GM21423 (cell line): Measurements from ENCODE around the gene KRT6C.

ENCODE experiments used
- ATAC-seq: cut with Tn5 transposase; IDR thresholded peaks from one replicate; pipeline ENCODE4 v1.9.1; 2021; ENCODE audit warnings: mild to moderate bottlenecking, moderate library complexity; ENCODE audit not compliant: unreplicated experiment

The KRT6C gene

DNA sequence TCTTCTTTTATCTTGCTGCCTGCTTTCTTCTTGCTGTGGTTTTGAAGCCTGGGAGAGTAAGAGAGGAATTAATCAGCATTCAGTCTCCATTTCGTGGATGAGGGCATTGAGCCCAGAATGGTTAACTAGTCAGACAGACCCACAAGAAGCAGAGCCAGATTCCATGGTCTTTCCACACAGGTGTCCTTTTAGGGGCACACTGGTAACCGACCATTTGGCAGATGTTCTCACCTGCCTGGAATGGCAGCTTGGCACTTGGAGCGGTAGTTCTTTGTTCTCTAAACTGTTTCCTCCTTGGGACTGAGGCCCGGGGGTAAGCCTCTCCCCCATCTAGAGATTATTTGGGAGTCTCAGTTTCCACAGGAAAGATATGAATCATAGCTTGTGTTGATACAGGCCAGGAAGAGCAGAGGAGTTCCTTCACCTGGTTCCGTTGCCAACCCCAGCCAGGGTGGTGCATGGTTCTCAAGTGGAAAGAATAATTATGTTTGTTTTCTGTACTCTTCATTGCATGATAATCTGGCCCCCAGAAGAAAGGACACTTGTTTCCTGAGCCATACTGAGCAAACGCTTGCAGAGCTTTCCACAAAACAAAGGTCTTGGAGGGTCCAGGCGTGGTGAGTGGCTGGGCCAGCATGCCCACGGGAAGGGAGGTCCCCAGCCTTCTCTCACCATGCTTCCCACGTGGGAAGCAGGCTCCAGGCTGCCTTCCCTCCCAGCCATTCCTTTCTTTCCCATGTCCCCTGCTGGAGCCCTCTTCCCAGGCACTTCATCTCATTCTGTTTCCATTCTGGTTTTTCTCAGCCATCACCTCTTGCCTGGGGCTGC, 37.4 kb downstream of the KRT6C start:
- no peak for ATAC-seq

DNA sequence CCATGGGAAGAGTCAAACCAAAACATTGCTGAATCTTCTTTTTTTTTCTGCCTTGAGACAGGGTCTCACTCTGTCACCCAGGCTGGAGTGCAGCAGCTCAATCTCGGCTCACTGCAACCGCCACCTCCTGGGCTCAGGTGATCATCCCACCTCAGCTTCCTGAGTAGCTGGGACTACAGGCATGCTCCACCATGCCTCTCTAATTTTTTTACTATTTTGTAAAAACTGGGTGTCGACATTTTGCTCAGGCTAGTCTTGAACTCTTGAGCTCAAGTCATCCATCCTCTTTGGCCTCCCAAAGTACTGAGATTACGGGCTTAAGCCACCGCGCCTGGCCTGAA, 38.0 kb downstream of the KRT6C start:
- no peak for ATAC-seq

DNA sequence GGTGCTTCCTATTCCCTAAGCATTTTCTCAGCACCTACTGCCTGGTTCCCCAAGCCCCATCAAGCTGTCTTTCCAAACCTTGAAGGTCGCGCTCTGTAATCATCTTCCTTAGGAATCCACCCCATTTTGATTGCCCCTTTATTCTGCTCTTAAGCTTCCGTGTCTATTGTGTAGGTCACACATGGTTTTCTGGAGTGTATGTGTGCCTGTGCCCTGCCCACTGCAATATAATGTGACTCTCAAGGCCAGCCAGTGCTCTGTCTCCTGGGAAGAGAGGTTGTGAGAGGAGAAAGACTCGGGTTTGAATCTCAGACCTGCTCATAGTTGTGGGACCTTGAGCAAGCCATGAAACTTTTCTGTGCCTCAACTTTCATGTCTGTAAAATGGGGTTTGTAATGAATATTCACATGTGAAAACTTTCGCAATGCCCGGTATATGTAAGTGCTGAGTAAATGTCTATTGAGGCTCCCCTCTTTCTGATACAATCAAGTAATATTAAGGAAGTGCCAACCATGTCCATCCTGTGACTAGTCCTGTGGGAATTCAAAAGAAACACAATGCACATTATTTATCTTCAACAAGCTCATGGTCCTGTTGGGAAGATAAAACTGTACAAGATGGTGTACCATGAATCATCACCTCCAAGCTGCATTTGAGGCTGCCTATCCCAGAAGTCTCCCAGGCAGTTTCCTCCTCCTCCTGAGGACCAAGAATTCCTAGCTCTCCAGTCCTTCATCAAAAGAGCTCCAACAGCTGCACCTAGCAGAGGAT, 38.7 kb downstream of the KRT6C start:
- ATAC-seq: no peak

DNA sequence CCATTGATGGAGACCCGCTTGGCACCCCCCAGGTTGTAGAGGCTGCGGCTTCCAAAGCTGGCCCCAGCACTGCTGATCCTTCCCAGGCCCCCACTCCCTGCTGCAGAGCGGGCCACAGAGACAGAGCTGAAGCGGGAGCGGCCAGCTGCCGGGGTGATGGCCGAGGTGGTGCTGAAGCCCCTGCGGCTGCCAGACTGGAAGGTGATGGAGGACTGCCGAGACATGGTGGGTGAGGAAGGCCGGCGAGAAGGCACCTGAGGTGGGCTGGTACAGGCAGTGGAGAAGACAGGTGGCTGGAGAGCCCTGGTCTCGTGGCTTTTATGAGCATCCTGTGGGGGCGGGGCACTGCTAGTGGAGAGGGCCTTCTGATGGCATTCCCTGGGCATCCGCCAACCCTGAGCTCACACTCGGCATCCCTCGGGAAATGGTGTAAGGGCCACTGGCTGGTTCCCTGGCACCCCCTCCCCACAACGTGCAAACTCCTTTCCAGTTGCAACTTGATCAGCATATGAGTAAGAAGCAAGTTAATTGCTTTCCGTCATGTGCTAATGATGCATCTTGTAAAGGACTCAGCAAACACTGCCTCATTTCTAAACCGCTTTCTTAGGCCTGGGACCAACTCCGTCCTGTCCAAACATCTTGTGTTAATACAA, 39.4 kb downstream of the KRT6C start, which contains the start of gene KRT75:
TSS of gene KRT75 (minus strand) at position 291 of the 653 bp plus-strand sequence. CDS start at position 224, 67 bp downstream.
- no peak for ATAC-seq

DNA sequence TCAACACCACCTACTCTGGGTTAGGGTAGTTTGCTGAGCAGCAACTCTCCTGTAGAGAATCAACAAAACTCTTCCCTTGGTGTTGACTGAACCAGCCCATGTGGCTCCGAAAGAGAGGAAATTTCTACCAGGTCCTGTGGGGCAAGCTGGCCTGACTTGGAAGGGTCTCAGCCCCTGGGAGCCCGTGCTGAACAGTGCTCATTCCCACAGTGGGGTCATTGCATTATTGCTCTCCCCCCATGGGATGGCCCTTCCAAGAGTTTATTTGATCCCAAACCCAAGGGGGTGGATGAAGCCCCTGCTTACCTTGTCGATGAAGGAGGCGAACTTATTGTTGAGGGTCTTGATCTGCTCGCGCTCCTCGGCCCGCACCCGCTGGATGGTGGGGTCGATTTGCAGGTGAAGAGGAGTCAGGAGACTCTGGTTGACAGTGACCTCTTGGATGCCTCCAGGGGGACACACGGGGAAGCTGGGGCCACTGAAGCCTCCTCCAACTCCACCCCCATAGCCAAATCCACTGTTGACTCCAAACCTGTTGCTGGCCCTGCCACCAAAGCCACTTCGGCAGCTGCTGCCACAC, 40.0 kb downstream of the KRT6C start:
- ATAC-seq: no peak

DNA sequence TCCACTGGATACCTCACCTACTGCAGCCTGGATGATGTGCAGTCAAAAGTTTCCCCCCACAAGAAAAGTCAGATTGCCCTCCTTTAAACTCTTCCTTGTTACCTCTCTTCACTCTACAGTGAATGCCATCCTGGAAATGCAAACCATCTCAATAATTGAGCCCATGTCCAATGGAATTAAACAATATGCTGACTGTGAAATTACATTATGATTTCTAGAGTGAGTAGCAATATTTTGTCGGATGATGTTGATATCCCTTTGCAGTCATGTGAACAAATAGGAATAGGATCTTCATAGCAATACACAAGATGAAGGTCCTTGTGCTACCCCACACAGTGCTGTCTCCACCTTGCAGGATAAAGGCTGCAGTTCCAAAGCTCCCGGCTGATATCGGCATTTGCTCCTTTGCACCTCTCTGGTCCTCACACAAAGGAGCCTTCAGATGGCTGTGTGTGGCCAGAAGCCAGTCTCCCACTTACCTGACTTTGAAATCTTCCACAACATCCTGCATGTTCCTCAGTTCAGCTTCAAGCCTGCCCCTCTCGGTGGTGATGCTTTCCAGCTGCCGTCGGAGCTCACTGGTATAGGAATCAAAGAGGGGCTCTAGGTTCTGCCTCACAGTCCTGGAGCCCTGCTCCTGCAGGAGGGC, 40.9 kb downstream of the KRT6C start:
- ATAC-seq: no peak

DNA sequence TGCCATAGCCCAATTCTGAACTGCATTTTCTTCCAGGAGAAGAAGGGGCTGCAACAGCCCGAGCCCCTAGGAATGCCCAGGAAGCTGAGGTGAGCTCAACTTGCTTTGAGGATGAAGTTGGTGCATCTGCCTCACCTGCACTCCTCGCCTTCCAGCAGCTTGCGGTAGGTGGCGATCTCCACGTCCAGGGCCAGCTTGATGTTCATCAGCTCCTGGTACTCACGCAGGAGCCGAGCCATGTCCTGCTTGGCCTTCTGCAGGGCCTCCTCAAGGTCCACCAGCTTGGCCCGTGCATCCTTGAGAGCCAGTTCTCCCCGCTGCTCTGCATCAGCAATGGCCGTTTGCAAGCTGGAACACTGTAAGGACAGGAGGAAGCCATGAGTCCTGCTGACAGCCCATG, 45.5 kb downstream of the KRT6C start:
- no peak for ATAC-seq

DNA sequence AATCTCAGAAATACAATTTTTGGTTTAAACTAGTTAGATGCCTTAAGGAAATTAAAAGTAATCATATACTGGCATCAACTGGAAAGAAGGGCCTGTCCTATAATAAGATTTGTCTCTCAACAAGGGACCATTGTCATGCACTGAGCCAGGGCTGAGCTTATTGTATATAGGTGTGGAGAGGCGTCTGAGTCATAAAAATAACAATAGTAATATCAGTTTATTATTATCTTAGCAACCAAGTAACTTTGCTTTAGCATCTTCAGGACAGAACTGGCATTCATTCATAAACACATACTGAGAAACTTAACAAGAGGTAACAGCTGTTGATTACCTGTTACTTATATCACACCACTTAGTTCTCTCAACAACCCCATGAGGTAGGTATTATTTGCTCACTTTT, 46.5 kb downstream of the KRT6C start:
- ATAC-seq: no peak

DNA sequence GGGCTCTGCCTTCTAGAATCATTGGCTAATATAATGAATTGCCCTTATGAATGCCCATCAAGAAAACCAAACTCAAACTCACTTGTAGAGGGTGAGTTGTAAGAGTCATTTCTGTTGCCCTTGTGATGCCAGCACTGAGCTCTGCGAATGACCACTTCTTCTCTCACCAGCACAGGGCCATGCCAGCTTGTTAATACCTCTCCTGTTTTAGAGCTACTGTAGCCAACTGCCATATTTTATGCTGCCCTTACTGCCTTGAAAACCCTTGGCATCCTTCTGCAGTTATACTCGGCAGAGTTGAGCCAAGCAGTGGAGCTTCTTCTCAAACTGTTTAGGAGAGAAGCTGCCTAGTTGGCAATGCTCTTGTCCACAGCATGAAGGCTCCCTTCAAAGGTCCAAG, 47.6 kb downstream of the KRT6C start:
- no peak for ATAC-seq

DNA sequence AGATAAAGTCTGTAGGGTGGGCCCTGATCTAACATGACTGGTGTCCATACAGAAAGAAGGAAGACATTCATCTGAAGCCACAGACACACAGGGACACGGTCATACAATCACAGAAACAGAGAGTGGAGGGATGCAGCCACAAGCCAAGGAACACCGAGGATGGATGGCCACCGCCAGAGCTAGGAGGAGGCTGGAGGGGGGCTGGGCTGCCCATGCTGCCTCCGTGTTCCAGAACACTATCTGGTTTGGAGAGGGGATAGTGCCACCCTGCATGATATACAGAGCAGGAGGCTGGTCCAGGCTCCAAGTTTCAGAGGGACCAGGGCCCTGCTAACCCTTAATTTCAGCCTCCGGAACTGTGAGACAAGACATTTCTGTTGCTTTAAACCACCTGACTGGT, 48.1 kb downstream of the KRT6C start:
- no peak for ATAC-seq

DNA sequence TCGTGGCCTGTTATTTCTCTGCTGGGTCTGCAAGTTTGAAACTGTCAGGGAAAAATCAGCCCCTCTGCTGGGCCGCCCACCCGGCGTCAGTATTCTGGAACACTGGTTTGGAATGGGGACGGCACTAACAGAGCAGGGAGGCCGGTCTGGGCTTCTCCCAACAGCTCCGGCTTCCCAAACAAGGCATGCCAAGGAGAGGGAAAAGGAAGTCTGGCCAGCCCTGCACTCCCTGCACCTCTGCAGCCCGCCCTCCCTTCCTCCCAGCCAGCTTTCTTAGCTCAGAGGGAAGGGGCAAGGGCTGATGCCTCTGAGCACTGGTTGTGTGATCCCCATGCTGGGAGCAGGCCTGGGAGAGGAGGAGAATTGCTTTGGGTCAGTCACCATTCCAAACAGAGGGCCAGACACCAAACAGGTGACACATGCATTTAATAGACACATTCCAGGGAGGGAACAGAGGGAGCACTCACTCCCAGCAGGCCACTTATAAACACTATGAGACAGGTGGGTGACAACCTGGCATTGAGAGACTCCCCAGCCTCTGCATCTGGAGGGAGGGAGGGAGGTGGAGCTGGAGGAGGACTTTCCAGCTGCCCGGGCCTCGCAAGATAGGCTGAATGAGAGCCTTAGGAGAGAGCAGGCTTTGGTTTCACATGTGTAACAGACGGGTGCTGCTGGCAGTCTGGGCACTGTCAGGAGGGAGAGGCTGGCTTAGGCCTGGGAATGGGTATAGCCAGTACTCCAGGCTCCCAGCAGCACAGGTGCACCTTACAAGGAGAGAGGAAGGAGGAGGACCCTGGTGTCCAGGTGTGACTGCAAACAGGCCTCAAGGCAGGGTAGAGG, 49.7 kb downstream of the KRT6C start:
- no peak for ATAC-seq

DNA sequence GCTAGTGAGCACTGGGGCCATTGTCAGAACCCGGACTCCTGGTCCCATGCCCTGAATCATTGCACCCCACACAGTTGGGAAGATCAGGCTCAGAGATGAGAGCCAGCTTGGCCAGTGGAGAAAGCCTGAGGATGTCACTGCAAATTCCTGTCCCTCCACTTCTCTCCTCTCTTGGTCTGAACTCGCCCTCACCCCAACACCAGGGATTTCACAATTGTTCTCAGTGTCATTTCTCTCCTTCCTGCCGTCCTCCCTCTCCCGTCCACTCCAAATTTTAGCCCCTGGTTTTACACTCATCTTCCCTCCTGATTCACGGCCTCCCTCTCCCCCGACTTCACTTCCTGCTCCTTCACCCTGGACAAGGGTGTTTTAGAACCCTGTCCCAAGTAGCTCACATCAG, 50.6 kb downstream of the KRT6C start:
- ATAC-seq: no peak

DNA sequence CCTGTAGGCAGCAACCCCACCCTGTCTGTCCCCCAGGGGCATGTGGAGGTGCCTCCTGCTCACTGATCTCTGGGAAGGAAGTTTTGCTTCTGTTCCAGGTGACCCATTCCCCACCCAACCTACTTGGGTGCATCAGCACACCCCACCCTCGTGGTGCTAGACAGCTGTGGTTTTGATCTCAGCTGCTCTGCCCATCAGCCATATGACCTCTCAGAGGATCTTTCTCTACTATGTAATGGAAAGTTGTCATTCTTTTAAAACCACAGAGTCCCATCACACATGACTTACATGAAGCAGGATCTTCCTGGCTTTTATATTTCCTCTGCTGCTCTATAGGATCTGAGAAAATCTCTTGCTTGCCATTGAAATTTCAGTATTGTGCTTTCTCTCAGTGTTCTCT, 53.9 kb downstream of the KRT6C start:
- no peak for ATAC-seq

DNA sequence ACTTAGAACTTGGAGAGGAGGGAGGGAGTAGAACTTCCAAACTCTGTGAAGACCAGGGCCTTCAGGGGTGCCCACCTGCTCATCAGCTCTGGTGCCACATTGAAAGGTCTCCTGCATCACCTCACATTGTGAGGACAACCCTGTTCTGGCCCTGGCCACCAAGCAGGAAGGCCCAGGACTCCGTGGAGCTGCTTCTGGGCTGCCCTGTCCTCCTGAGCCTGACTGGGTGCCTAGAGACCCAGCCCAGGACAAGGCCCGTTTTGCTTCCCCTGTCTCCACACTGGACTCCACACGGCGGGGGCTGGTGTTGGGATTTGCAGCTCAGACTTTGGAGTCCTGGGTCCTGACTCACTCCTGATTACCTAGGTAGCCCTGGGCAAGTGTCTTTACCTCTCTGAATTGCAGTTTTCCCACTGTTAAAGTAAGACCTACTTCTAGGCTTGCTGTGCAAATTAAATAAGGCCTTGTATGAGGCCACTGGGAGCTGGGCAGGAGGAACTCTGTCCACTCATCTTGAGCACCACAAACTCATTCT, 55.0 kb downstream of the KRT6C start:
- ATAC-seq: no peak
